CD4-positive, alpha-beta T cell treated with Interleukin-10 for 1 hour (primary cell): ENCODE results near the gene AHRR.
"Not testable (repeated sequence)": the region's sequence is repeated elsewhere in the genome, so short reads cannot be mapped to it uniquely, and the experiment has no call there.

Experiments used
- DNase-seq: peaks from one replicate; pipeline ENCODE4 v3.0.0-alpha.2; 2020

The AHRR gene

DNA sequence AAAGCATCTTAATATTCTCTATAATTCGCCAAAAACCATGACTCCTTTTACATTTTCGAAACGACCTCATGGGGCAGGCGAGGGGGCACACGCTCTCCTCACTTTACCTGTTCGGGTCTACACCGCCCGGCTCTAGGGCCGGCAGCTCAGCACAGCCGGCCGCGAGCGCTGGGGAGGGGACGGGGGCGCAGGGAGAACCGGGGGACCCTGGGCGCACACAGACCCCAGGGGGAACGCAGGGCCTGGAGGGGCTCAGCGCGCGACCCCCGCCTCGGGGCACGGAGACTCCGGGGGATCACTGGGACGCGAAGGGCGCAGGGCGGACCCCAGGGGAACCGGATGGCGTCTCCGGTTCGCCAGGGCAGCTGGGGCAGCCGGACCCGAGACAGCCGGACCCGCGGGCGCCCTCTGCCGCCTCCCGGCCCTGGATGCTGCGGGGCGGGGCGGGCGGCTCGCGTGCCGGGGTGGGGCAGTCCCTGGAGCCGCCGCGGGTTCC, at the start of gene AHRR:
Gene AHRR, plus strand, starts transcription at position 485 of the 496 bp plus-strand sequence. CDS start 22,189 bp downstream, outside the sequence.
- DNase-seq = peak; percentile 21

DNA sequence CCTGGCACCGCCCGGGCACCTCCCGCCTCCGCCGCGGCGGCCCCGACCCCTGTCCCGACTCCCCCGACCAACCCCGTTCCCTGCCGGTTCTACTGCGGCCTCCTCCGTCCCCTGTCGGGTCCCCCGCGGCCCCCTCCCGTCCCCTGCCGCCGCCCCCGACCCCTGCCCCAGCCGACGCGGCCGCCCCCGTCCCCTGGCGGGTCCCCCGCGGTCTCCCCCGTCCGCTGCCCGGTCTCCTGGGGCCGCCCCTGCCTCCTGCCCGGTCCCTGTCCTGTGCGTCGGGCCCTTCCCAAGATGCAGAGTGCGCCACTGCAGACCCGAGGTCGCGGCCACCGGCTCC, 49.7 kb upstream of the AHRR start:
- DNase-seq = not testable (repeated sequence)

DNA sequence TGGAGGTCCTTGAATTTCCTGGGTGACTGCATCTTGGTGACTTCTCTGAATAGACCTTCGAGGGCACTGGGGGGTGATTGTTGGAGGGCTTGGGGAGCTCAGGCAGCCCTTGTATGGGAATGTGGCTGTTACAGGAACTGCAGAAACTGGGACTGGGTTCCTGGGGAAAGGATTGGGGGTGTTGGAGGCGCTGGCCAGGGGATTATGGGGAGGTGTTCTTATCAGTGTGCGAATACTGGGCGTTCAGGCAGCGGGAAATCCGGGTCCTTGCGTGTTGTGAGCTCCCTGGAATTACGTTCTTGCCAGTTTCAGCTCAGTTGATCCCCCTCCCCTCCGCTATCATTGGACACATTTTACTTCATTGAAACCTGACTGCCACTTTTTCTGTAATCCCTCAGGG, 48.4 kb upstream of the AHRR start:
- not testable (repeated sequence) for DNase-seq

DNA sequence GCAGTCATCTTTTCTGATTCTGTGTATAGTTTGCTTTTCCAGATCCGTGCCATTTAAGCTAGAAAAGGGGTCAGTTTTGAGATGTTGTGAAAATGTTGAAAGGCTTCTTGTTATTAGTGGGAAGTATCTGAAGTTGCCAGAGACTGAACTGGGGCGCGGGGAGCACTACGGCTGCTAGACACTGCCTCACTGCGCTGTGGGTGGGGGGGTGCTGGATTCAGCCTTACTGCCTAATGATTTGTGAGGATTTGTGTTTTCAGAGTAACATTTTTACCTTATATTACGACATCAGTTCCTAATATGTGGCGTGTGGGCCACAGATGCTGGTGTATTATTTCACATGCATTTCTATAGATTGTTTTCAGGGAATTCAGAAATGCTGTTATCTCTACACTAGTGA, 48.0 kb upstream of the AHRR start:
- DNase-seq = not testable (repeated sequence)

DNA sequence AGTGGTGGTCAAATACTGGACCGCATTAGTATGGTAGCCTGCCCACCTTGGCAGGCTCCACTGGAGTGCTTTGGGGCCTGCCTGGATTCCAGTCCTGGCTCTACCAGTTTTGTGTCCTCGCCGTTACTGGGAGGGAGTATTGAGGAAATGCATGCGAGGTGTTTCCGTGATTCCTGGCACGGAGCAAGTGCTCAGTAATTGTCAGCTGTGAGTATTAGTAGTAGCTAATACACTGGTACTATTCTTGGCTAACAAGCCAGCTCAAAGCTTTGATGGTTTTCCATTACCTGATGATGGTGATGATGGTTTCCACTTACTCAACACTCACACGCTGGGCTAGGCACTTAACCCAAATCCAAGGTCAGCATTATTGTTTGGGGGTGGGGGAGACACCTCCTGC, 47.2 kb upstream of the AHRR start:
- not testable (repeated sequence) for DNase-seq

DNA sequence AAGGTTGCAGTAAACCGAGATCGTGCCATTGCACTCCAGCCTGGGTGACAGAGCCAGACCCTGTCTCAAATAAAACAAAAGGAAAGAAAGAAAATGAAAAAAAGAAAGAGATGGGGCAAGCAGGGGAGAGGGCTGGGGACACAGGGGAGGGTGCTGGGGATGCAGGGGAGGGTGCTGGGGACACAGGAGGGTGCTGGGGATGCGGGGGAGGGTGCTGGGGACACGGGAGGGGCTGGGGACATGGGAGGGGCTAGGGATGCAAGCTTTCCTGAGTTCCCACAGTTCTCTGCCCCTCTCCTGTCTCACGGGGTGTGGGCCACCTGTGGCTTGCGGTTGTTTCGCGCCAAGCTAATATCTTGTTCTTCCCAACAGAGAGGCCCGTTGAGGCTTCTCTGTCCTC, 42.9 kb upstream of the AHRR start:
- DNase-seq = no peak

DNA sequence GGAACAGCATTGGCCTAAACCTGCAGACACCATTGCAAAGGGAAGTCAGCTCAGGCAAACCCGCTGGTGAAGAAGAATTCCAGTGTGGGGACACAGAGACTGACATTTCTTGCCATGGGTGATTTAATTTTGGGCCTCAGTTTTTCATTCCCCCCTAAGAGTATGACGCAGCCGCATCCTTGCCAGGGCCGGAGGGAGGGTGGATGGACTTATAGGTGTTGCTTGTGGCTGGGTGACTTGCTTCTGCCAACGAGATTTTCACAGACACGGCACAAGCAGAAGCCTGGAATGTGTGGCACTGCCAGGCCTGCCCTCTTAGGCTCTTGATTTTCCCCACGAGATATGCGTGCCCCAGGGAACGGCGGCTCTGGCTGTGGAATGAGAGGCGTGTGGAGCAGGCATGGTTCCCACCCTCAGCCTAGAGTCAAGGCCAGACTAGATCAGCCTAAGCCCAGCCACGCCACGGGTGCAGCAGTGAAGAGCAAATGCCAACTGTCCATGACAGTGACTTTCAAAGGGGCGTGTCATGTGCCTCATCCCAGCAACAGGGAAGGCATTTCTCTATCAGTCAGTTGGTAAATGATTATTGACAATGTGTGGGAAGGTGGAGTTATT, 42.4 kb upstream of the AHRR start:
- DNase-seq = not testable (repeated sequence)

DNA sequence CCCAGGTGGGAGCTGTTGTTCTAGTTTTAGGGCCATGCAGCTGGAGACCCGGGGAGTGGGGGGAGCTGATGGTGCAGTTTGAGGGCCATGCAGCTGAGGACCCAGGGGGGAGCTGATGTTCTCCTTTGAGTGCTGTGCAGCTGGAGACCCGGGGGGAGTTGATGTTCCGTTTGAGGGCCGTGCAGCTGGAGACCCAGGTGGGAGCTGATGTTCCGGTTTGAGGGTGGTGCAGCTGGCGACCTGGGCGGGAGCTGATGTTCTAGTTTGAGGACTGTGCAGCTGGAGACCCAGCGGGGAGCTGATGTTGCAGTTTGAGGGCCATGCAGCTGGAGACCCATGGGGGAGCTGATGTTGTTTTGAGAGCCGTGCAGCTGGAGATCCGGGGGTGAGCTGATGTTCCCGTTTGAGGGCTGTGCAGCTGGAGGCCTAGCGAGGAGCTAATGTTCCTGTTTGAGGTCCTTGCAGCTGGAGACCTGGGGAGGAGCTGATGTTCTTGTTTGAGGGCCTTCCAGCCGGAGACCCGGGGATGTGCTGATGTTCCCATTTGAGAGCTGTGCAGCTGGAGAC, 35.4 kb upstream of the AHRR start:
- no peak for DNase-seq

DNA sequence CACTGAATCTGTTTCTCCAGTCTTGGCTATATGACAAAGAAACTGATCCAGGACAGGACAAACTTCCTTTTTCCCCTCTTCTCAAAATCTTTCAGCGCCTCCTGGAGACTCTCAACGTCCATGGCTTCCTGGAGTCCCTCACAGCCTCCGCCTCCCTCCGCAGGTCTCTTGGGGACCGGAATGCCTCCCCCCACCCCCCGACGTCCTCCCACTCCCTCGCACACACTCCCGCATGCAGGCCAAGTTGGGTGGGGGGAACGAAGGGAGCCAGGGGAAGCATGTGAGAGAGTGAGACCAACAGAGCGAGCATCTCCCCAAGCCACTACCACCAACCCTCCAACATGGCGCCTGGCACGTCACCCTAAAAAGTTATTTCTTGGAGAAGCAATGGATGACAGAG, 31.3 kb upstream of the AHRR start:
- not testable (repeated sequence) for DNase-seq

DNA sequence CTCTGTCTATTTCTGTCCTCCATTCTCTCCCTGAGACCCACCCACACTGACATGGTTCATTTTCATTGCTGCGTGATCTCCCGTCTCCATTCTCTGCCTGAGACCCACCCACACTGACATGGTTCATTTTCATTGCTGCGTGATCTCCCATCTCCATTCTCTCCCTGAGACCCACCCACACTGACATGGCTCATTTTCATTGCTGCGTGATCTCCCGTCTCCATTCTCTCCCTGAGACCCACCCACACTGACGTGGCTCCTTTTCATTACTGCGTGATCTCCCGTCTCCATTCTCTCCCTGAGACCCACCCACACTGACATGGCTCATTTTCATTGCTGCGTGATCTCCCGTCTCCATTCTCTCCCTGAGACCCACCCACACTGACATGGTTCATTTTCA, 30.2 kb upstream of the AHRR start:
- DNase-seq = not testable (repeated sequence)

DNA sequence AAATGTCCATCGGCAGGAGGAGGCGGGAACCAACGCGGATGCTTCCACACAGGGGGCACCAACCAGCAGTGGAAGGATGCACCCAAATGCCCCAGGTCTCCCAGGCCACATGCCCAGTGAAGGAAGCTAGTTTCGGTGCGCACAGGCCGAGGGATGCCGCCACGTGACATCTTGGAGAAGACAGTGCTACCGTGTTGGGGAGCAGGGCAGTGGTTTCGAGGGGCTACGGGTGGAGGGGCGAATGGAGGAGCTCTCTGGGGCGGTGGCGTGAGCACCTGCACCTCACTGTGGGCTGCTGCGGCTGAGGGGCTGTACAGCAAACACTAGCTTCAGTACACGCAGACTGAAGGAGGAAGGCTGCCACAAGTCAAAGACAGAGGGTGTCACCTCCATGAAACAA, 26.7 kb upstream of the AHRR start:
- DNase-seq = not testable (repeated sequence)

DNA sequence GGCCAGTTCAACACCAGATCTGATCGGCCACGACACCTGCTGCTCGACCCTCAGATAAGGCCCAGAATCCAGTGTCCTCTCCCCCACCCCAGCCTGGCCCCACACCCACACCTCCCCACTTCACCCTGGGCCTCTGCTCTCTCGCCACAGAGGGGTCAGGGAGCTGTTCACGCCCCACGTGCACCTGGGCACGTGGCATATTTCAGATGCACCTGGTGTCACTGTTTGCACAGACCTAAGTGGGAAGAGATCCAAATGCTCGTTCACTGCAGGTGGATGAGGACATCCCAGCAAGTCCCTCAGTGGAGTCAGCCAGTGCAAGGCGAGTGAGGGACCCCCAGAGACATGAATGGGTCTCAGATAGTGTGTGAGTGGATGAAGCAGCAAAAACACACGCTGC, 25.3 kb upstream of the AHRR start:
- DNase-seq = not testable (repeated sequence)

DNA sequence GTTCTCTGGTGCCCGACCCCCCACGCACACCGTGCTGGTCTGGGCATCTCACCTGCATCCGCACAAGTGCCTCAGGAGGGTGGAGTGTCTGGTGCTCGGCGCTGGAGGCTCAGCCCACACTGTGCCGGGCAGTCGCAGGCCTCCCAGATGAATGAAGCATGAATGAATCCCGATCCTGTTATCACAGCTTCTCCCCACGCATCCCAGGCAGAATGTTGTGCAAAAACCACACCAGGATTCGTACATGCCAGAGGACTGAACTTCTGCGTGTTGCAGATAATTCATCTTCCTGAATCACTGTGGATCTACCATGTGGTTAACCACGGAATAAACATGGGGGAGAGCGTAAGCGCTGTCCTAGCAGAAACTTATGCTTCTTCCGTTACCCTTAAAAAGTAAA, 24.6 kb upstream of the AHRR start:
- DNase-seq = peak; percentile 9

DNA sequence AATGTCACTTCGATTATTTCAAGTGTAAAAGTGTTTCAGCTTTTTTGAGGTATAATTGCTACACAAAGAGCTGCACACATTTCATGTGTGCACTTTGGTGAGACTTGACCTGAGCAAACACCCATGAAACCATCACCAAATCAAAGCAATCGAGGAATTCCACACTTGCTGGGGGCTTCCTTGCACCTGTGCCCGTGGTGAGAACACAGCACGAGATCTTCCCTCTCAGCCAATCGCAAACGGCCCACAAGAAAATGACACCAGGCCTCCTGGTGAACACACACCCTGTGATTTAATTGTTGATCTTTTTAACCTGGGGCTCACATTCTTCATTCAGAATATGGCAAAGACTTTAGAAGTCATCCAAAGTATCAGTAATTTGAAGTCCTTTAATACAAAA, 24.1 kb upstream of the AHRR start:
- DNase-seq = not testable (repeated sequence)

DNA sequence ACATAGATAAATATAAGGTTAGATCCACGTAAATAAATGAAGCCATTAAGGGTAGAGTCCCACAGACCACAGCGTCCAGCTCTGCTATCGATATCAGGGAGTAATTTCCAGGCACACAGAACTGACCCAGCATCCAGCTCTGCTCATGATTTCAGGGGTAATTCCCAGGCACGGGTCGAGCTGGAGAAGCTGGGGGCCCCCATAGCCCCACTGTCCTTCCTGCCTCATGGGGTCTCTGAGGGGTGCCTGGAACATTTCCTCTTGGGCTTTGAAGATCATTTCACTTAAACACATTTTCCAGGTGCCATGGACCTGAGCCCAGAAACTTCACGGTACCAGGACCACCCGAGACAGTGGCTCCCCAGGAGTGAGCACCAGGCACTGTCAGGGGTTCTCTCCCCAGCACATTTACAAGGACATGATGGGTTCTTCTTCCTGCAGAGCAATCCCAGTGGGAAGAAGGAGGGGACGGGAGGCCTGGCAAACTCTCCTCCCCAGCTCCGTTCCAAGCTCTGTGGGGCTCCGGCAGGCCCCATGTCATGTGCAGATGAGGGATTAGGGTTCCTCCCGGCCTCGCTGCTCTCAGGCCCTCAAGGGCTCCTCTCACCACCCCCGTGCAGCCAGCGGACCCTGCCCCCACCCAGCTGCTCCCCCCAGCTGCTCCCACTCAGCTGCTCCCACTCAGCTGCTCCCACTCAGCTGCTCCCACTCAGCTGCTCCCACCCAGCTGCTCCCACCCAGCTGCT, 23.4 kb upstream of the AHRR start:
- not testable (repeated sequence) for DNase-seq

DNA sequence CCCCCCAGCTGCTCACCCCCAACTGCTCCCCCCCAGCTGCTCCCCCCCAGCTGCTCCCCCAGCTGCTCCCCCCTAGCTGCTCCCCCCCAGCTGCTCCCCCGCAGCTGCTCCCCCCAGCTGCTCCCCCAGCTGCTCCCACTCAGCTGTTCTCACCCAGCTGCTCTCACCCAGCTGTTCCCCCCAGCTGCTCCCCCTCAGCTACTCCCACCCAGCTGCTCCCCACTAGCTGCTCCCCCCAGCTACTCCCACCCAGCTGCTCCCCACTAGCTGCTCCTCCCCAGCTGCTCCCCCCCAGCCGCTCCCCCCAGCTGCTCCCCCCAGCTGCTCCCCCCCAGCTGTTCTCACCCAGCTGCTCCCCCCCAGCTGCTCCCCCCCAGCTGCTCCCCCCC, 22.8 kb upstream of the AHRR start:
- no peak for DNase-seq

DNA sequence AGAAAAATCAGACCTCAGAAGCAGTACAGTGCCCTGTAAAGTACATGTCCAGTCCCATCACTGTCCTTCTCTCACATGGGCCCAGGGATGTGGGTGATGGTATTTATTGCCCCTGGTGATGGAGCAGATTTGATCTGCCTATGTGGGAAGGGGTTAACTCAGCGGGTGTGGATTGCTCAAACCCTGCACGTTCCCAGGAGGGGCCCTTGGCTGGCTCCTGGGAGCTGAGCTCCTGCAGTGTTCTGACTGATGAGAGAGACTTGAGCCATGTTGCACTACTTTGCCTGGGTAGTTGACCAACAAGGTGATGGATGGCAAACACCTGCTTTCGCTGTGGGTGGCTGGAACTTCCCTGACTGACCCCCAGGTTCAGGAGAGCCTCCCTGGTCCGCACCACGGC, 21.6 kb upstream of the AHRR start:
- not testable (repeated sequence) for DNase-seq

DNA sequence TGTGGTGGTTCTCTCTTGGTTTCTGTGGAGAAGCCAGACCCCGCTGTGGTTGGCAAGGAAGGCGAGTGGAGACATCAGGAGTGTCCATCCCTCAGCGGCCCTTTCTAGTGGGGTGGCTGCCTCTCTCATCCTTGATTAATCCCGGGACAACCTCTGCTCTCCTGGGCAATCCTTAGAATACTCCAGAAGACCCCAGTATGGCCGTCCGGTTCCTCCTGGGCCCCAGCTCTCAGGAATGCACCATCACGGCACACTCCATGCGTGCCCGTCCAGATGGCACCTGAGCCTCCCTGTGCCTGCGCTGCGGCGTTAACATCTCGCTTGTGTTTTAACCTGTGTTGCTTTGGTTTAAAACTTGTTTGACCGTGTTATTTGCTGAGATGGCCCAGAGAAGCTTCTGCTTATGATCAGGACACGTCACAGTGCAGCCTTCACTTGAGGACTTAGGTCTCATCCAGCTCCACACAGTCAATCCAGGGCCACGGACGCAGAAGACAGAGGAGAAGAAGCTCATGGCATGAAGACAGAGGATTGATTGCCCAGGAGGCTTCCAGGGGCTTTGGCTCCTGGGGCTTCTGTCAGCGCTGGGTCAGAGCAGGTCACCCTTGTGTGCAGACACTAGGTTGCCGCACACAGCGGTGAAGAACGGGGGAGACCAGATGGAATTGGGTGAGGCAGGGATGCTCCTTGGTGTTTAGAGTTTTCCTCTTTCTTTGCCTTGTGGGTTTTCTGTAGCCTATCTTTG, 20.7 kb upstream of the AHRR start:
- DNase-seq = not testable (repeated sequence)

DNA sequence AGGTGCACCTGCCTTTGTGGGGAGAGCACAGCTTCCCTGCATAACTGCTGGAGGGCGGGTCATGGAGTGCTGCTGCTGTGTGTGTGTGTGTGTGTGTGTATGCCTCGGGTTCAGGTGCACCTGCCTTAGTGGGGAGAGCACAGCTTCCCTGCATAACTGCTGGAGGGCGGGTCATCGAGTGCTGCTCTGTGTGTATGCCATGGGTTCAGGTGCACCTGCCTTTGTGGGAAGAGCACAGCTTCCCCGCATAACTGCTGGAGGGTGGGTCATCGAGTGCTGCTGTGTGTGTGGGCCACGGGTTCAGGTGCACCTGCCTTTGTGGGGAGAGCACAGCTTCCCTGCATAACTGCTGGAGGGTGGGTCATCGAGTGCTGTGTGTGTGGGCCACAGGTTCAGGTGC, 19.1 kb upstream of the AHRR start:
- DNase-seq = not testable (repeated sequence)

DNA sequence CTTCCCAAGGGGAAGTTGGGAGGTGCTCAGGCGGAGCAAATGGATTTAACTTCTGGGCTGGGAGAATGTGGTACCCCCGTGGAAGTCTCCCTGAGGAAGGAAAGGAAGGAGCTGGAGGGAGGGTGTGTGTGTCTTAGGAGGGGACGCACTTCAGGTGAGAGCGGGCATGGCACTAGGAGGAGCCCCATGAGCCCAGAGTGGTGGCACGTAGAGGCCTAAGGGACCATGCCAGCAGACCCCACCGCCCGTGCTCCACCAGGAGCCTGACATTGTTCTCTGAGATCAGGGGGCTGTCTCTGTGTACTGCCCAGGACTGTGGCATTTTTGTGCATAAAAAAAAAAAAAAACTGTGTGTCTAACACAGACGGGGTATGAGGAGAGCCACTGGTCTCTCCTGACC, 18.5 kb upstream of the AHRR start:
- DNase-seq = no peak

DNA sequence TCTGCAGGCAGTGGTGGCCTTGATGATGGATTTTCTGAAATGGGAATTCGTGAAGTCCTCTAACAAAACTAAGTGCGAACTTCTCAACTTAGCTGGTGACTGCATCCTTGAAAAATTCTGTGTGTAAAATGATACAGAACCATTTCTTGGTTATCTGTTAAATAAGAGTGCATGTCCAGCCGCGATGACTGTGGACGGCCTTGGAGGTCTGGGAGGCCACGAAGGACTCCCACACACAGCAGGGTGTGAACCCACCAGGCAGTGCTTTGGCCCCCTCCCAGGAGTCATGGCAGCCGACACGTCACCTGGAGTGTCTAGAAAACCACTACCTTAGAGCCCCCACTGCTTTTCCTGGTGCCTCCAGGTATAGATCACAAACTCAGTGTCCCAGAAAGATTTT, 17.8 kb upstream of the AHRR start:
- DNase-seq = not testable (repeated sequence)

DNA sequence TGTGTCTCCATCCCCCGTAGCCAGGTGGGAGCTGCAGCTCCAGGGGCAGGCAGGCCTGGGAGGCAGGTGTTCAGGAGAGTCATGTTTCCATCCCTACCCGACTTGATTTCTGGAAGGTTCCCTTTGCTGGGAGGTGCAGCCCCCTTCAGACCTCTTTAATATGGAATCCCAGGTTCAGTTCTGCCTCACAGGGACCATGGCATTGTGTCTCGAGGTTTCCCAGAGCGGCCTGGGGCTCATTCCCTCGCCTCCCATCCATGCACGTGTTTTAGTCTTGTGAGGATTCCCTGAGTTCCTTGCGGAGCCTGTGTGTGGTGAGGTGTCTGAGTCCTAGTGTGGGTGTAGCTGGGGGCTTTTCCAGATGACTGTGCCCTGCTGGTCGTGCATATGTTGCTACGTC, 16.5 kb upstream of the AHRR start:
- no peak for DNase-seq

DNA sequence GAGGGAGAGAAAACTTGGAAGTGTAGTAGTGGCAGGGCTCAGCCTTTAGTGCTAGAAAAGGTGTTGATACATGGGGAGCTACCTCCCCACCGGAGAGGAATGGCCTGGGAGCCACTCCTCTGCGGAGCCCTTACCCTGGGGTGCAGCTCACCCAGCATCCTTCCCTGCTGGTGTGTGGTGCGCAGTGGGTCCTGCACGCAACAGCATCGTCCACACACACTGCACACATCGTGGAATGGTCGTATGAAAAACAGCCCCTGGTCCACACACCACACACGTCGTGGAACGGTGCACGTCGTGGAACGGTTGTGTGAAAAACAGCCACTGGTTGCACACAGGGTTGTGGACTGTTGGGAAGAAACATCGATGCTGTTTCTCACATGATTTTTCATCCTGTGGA, 16.1 kb upstream of the AHRR start:
- DNase-seq = no peak
